GM19452 (cell line): ENCODE results near the gene DAPK2.

Experiments used
- ATAC-seq: cut with Tn5 transposase; IDR thresholded peaks from one replicate; pipeline ENCODE4 v1.9.1; 2021; ENCODE audit not compliant: unreplicated experiment

The DAPK2 gene

DNA sequence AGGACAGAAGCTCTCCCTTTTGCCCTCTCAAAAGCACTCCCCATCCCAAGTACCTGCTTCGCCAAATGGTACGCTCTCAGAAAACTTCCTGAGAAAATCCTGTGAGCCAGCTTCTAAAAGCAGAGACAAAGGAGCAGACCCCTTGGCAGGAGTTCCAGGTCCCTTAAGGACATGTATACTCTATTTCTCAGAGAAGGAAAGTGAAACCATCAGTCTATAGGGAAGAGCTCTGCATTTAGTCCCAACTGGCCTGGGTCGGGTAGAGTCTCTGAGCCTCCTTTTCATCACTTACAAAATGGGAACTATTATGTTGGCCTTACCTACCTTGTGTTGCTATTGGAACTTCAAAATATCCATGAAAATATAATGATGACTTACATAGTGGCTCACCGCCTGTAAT, 19.7 kb downstream of the DAPK2 start:
- no peak for ATAC-seq

DNA sequence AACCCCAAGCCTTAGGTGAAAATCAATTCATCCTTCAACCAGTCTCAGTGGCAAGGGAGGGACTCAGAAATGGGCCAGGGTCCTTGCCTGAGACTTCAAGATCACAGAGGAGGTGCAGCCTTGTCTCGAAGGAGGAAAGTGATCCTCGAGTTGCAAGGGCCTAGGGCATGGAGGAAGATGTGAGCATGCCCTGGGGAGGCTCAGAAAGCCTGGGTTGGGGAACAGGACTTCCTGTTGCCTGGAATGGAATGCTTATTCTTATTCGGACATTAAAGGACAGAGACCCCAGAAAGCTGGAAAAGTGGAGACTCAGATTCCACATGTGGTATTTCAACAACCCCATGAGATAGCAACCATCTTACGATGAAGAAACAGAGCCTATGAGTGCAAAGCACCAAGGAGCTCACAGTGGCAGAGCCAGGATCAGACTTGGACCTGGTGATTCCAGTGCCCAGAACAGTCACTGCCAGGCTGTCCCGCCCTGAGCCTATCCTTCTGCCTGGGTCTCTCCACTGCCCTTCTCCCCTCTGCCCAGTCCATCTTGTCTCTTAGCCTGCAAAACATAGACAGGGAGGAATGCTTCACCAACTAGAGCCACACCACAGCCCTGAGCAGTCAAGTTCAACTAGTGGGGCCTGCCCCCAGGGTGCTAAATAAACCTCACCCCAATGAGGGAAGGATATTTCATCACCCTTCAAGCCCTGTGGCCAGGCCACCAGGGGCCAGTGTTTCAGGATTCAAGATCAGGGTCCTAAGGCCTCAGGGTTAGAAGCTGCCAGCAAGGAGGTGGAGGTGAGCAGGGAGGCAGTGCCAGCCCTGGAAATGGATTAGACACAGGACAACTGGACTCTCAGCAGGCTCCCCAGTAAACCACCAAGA, 21.9 kb downstream of the DAPK2 start:
- no peak for ATAC-seq

DNA sequence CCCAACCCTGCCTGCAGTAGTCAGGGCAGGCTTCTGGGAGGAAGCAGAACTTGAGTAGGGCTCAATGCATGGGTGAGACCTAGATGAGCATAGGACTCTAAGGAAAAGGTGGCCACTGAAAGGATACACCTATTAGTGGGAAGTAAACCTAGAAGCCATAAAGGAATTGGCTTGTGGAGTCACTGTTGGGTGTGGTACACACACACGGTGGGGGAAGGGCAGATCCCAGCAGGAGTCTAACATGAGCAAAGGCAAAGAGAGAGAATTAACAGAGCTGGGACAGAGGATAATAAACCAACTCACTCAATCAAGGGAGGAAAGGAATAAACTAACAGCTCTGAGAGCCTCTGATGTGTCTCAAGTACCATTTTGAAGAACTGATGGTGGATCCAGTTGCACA, 23.1 kb downstream of the DAPK2 start:
- ATAC-seq, result no peak

DNA sequence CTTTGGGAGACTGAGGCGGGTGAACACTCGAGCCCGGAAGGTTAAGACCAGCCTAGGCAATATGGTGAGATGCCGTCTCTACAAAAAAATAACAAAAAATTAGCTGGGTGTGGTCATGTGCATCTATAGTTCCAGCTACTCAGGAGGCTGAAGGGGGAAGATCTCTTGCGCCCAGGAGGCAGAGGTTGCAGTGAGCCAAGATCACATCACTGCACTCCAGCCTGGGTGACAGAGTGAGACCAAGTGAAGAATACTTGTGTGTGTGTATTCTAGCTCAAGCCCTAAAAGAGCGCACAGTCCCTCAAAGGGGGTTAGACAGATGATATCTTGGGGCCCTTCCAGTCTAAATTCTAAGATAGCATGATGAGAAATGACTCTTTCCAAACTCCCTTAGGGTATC, 23.7 kb downstream of the DAPK2 start:
- ATAC-seq, result no peak

DNA sequence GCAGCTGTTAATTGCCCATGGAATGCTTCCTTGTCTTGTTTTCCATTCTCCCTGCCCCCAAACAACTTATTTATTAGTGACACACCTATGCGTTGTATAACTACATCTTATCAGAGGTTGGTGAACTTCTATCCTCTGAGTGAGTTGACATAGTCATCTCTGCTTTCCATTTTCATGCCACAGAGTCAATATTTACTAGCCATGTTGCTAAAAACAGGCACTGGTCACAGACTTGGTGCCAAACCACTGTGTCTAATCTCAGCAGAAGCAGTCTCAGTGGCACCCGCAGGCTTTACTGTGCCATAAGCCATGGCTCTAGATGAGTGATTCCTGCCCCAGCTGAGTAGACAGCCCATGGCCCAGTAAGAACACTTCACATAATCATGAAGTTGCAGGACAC, 26.5 kb downstream of the DAPK2 start:
- ATAC-seq, result no peak

DNA sequence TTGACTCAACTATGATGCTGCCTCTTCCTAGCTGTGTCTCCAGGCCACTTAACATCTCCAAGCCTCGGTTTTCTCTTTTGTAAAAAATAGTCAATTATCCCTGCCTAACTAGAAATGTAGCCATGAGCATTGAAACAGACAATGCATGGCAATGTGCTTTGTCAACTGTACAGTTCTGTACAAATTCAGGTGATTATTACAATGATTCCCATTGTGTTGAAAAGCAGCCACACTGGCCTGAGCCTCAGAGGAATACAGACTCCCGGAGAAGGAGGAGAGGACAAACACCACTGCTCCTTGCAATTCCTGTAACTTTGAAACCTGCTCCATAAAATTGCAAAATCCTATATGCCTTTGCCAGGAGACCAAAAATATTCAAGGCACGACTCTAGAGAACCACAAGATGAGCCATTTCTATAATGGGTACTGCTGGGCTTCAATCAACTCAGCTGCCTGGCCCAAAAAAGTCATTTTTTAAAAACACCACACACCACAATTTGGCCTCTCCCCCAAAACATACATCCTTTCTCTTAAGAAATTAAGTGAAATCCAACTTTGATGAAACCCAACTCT, 28.6 kb downstream of the DAPK2 start:
- no peak for ATAC-seq

DNA sequence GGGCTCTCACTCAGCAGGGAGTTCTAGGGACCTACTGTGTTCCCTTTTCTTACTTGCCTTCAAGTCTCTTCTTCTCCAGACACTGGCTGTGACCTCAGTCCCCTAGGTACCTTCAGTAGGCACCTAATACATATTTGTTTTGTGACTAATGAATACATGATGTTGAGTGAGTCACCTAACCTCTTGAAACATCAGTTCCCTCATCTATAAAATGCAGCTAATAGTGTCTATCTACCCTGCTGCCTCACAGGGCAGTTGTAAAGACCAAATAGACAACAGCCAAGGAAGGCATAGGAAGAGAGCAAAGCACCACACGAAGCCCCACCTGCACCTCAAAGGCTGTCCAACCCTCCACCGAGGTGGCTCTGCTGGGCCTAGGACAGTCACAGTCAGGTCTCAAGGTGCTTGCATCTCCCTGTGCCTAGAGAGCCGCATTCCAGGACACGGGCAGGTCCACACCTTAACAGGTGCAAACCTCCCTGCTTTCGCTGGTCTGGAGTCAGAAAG, 29.1 kb downstream of the DAPK2 start:
- ATAC-seq, result no peak

DNA sequence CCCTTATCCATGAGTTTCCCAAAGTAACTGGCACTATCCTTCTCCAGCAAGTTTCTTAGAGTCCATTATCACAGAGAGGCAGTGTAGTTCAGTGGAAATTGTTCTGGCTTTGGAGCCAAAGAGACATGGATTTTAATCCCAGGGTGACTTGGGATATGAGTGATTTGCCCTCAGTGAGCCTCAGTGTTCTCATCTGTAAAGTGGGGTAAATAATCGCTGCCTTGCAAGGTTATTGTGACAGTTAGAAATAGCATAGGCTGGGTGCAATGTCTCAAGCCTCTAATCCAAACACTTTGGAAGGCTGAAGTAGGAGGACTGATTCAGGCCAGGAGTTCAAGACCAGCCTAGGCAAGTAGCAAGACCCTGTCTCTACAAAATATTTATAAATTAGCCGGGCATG, 30.0 kb downstream of the DAPK2 start:
- ATAC-seq, result no peak

DNA sequence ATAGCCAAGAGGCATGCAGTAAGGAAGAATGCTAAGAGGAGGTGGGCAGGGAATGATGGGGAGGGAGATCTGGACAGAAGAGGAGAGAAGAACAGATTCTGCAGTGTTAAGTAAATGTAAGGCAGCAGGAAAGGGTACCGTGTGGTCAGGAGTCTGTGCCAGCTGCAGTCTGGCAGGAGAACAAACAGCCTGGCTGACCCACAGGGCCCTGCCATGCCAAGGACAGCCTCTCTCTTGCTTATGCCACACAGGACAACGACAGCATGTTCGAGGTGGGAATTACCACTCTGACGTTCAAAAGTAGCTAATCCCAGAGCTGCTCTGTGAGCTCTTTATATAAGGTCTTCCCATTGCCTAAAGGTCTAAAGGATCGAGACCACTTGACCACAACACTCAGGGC, 31.3 kb downstream of the DAPK2 start:
- no peak for ATAC-seq

DNA sequence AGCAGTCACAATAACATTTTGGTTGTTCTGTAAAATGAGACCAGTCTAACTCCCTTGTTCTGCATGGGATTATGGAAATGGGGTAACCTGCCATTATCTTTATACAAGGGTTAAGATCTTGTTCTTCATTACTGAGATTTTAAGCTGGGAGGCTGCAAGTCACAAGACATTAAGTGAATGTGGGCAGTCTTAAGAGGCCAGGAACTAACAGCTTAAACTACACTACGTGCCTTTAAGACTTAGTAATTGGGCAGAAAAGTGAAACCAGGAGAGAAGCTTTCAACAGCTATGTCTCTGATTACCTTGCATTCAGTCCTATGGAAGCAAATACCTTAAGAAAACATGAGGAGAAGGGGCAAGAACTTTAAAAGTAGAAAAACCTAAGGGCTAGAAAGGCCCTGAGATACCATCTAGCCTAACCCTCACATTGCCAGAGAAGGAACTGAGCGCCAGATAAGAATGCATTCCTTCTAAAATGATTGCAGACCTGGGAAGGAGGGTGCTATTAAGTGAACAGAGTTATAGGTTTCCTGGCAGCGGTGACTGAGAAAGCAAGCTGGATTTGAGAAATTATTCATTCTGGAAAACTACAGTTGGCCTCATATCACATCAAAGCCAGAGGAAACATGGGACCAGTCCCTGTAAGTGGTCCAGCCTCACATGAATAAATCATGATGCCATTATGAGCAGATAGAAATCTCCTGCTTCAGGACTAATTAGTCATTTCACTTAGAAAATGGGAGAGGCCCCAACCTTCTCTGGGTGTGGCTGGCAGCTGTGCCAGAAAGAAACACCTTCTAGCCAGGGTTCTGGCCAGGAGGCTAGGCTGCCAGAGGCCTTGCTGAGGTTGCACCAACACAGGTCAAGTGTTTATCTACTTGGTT, 32.9 kb downstream of the DAPK2 start:
- no peak for ATAC-seq

DNA sequence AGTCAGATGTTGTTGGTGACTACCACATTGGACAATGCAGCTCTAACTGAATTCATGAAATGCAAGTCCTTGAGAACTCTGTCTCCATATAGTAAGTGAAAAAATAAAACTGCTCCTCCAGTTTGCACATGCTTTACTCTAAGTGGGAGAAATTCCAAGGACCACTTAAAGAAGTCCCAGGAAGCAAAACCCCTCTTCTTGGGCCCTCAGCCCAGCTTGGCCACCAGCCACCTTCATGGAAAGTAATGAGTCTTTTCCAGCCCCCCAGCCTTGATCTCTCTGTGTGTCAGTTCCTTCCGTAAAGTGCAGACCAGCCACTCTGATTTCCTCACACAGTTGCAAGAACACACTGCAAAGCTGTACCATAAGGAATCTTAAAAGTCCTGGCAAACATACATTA, 34.5 kb downstream of the DAPK2 start:
- no peak for ATAC-seq

DNA sequence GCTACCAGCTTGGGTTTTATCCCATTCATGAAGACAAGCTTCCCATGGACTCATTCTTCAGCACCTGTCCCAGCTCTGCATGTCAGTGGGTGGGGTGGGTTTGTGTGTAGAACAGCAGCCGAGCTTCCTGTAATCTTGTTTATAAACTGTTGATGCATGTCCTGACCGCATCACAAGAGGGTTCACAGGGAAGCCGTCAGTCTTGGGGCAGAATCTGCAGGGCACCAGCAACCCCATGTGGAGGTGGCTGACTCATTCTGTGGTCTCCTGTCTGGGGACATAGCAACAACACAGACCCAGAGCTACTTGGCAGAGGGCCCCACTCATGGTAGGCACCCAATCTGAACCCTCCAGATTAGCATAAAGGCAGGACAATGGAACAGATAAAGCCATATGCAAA, 35.6 kb downstream of the DAPK2 start:
- ATAC-seq, result peak; percentile 92

DNA sequence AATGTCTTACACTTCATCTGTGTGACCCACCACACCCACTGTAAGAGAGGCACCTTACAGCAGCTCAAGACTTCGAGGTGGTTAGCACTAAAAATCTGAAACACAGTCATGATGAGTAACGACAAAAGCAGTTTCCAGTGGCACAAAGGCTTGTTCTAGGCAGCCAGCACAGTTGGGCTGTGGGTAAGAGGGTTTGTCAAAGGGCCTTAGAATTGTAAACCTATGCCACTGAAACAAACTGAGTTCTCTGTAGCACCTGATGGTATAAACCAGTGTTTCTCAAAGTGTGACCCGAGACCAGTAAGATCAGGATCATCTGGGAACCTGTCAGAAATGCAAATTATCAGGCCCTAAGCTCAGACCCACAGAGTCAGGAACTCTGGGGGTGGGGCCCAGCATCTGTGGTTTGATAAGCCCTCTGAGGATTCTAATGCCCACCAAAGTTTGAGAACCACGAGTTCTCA, 36.5 kb downstream of the DAPK2 start:
- ATAC-seq, result no peak

DNA sequence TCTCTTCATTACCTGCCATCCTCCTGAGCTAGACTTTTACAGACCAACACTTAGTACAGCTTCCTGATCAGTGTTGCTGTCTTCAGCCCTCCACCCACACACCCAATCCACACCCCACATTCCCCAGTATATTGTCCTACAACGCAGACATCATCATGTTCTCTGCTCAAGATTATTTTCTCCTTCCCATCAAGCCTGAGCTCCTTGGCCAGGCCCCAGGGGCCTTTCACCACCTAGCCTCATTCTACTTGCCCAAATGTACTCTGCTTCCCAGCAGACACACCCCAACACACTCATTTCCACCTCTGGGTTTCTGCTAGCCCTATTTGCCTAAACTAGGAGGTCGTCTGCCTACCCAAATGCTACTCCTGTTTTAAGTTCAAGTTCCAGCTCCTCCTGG, 37.0 kb downstream of the DAPK2 start:
- no peak for ATAC-seq

DNA sequence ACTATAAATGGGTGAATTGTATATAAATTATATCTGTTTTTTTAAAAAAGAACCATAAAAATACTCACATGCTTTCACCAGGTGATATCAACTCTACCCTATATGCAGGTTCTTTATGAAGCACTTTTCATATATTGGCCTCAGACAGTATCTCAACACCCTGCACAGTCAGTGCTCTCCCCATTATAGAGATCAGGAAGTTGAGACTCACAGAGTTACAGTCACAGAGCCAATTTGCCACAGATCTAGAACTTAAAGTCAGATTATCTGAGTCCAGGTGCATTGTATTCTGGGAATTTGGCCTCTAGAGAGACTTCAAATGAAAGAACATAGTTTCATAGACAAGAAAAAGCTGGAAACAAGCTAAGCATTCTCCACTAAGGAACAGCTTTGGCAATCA, 38.1 kb downstream of the DAPK2 start:
- no peak for ATAC-seq

DNA sequence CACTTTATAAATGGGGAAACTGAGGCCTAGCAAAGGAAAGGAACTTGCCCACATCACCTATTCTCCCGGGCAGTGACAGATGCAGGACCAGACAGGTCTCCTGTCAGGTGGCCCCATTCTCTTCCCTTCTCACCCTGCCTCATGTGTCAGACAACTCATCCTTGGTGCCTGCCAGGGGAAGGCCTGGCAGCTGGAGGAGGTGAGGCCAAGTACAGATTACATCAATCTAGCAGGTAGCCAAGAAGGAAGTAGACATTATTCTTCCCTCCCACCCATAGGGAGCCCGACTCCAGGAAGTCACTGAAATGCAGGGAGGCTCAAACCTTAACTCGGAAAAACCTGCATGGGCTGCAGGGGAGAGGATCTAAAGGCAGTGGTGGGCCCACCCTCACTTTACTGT, 39.6 kb downstream of the DAPK2 start:
- ATAC-seq, result no peak

DNA sequence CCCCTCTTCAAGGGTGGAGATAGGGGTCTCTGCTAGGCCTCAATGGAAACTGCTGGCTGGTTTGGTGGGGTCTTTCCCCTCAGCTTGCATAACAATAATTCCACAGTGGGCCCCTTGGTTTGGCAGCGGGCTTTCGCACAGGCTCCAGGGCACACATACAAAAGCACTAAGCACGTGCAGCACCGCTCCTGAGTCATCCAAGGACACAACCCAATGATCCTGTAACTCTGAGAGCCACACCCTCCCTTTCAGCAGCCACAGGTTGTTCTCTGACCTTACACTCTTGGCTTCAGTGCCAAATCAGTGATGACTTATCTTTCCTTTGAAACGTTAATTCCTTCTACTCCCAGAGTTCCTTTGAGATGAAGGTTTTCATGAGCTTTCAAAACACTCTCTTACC, 41.7 kb downstream of the DAPK2 start:
- ATAC-seq, result no peak

DNA sequence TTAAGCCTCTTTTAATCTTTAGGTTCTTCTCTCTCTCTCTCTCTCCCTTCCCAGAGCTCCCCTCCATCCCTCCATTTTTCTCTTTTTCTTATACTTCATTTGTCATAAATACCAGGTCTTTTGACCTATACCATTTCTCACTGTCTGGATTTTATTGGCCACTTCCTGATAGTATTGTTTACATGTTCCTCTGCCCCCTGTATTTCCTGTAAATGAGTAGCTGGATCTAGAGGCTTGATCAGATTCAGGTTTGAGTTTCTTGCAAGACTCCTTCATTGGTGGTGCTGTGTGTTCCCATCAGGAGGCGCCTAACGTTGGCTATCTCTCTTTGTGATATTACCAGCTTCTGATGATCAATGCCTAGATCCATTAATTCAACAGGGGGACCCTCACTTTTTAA, 42.2 kb downstream of the DAPK2 start:
- ATAC-seq, result no peak

DNA sequence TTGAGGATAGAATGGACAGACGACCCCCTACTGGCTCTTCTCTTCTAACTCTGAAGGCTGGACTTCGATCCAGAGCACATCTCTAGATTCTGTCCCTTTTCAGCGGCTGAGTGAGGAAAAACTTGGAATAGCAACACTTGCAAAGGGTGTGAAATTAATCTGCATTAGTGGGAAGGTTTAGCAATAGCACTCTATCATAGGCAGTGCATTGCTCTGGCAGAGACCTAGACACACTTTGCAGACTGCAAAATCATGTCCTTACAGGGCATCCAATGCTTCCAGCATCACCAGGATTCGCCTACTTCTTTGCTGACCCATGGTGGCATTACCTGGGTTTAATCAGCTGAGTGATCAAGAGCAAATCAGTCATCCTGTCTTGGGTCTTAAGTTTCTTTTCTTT, 43.1 kb downstream of the DAPK2 start:
- no peak for ATAC-seq

DNA sequence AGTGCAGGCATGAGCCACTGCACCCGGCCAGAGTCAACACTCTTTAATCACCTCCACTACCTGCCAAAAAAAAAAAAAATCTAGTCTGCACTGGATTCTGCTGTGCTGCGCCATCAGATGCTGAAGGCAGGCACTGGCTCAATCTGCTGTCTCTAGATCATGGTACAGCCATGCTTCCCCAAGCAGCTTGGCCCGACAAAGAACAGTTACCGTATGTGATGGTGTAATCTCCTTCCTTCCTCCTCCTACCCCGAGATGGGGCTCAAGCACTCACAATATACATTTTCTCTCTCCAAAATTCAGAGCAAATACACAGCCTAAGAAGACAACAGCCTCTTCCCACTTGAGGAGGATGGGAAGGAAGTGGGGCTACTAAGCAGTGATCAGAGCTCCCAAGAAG, 45.1 kb downstream of the DAPK2 start:
- no peak for ATAC-seq

DNA sequence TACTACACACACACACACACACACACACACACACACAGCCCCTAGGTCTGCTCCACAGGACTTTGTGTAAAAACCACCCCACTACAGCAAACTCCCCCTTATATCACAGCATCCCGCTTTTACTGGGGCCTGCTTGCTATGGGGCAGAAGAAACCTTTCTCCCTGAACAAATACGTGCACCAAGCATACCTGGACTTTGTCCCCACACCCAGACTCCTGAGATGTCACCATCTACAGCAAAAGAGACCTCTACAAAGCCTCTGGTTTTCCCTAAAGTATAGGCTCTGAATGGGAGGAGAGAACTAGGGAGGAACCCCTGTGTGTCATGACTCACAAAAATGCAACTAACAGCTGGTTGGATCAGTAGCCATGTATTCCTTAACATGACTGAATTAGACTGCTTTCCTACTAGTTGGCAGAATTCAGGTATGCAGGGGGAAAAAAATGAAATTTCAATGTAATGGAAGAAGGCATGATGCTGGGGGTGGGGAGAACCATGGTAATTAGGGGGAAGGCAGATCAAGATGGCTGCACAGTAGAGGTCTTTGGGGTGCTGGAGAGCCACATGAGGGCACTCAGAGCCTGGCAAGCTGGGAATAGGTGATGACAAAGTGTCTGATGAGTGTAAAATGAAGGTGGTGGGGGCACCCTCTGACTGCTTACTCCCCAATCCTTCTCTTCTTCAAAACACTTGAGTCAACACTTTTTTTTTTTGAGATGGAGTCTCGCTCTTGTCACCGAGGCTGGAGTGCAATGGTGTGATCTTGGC, 45.9 kb downstream of the DAPK2 start:
- ATAC-seq, result no peak
